HEK293T (cell line): ENCODE data around the gene CFAP52.

Experiments
- ELF4 ChIP-seq: fragments of 450-650 bp; IDR thresholded peaks from 2 replicates; pipeline ENCODE4 v1.6.1; 2017; ENCODE audit warnings: antibody characterized with exemption
- FOXA1 ChIP-seq: fragments of 450-650 bp; IDR thresholded peaks from 2 replicates; pipeline ENCODE4 v1.6.1; 2016; ENCODE audit warnings: mild to moderate bottlenecking
- FOXK2 ChIP-seq: fragments of 450-650 bp; IDR thresholded peaks from 2 replicates; pipeline ENCODE4 v1.6.1; 2016; ENCODE audit warnings: mild to moderate bottlenecking
- LEF1 ChIP-seq: fragments of 450-650 bp; IDR thresholded peaks from 2 replicates; pipeline ENCODE4 v1.6.1; 2017; ENCODE audit warnings: mild to moderate bottlenecking, borderline replicate concordance
- SP1 ChIP-seq: fragments of 450-650 bp; IDR thresholded peaks from 2 replicates; pipeline ENCODE4 v1.6.1; 2017
- ZNF384 ChIP-seq: fragments of 450-650 bp; IDR thresholded peaks from 2 replicates; pipeline ENCODE4 v1.6.1; 2016

- TF ChIP-seq FOXK2 = no peak
- no peak for TF ChIP-seq ELF4
- no peak for TF ChIP-seq SP1
- no peak for TF ChIP-seq LEF1
- TF ChIP-seq ZNF384 = no peak
- TF ChIP-seq FOXA1 = no peak
These were observed at the start of gene CFAP52 for GRCh38 chr17:9576521-9577372.
